GM18526 (cell line): Measurements from ENCODE around the gene RASL12.

ENCODE experiments used
- POLR2A ChIP-seq: IDR thresholded peaks from 3 replicates; pipeline ENCODE4 v1.6.1; 2011; ENCODE audit not compliant: insufficient read length; ENCODE audit errors: extremely low read depth

RASL12 gene

GRCh38 chr15:65054333-65055200, 13.2 kb downstream of the RASL12 start:
- TF ChIP-seq POLR2A: no peak

GRCh38 chr15:65052956-65053355, 14.8 kb downstream of the RASL12 start:
- no peak for TF ChIP-seq POLR2A

- no peak for TF ChIP-seq POLR2A
Observed at GRCh38 chr15:65051266-65051665, 16.5 kb downstream of the RASL12 start.

GRCh38 chr15:65050270-65050669, 17.5 kb downstream of the RASL12 start:
- TF ChIP-seq POLR2A: no peak

- TF ChIP-seq POLR2A: no peak
Observed at GRCh38 chr15:65049418-65049840, 18.4 kb downstream of the RASL12 start.

- no peak for TF ChIP-seq POLR2A
Observed at GRCh38 chr15:65048241-65048640, 19.6 kb downstream of the RASL12 start.

- no peak for TF ChIP-seq POLR2A
Observed at GRCh38 chr15:65044724-65045481, 22.9 kb downstream of the RASL12 start, which contains the start of gene SLC51B. Gene SLC51B, plus strand, starts transcription at chr15:65045387. Its CDS starts 4,618 bp downstream, at chr15:65050005.

- no peak for TF ChIP-seq POLR2A
Observed at GRCh38 chr15:65042776-65043327, 24.9 kb downstream of the RASL12 start.

GRCh38 chr15:65041787-65042186, 26.0 kb downstream of the RASL12 start:
- TF ChIP-seq POLR2A: no peak

GRCh38 chr15:65040461-65040860, 27.3 kb downstream of the RASL12 start:
- no peak for TF ChIP-seq POLR2A

- no peak for TF ChIP-seq POLR2A
Observed at GRCh38 chr15:65038836-65039235, 29.0 kb downstream of the RASL12 start.

- TF ChIP-seq POLR2A: no peak
Observed at GRCh38 chr15:65038428-65038827, 29.4 kb downstream of the RASL12 start.

- no peak for TF ChIP-seq POLR2A
Observed at GRCh38 chr15:65037309-65037708, 30.5 kb downstream of the RASL12 start.

GRCh38 chr15:65034719-65035118, 33.1 kb downstream of the RASL12 start:
- no peak for TF ChIP-seq POLR2A

GRCh38 chr15:65033659-65034269, 34.0 kb downstream of the RASL12 start:
- TF ChIP-seq POLR2A: no peak

GRCh38 chr15:65032801-65033537, 34.8 kb downstream of the RASL12 start:
- no peak for TF ChIP-seq POLR2A
